ENCODE measurements around the gene LRRC9.
"Not testable (repeated sequence)": the region's sequence is repeated elsewhere in the genome, so short reads cannot be mapped to it uniquely, and the experiment has no call there.

Gene LRRC9

DNA sequence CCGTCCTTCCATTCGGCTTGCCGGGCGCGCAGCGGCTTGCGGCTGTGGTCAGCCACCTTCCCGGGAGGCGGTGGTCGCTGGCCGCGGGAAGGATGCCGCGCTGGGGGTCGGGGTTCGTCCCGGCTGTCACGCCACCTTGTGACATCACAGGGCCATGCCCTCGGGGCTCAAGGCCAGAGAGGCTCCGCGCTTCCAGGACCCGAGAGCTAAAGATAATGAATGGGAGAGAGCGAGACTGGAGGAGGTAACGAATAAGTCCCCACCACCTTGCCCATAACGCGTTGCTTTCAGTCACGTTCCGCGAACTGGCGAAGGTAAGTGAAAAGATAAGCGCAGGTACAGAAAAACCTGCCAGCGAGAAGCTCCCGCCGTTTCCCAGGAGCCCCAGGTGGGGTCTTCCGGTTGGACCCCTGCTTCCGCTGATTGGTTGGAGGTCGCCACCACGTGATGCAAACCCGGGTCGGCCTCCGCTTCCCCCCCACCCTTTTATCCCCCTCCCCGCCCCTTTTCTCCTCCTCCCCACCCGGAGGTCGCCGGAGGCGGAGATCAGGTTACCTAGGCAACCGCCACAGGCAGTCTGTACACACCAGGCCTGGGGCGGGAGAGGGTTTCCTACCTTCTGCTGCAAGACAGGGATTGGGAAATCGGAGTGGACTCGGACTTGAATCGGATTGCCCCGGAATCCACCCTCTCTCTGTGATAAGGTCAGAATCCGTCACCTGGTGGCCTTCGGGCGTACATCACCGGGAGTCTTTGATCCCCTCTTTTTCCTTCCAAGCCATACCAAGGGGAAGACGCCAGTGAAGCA is at the start of gene LRRC9:
TSS of gene LRRC9 (plus strand) at position 575 of the 808 bp plus-strand sequence.
- peak; percentile 100 for DNase-seq

DNA sequence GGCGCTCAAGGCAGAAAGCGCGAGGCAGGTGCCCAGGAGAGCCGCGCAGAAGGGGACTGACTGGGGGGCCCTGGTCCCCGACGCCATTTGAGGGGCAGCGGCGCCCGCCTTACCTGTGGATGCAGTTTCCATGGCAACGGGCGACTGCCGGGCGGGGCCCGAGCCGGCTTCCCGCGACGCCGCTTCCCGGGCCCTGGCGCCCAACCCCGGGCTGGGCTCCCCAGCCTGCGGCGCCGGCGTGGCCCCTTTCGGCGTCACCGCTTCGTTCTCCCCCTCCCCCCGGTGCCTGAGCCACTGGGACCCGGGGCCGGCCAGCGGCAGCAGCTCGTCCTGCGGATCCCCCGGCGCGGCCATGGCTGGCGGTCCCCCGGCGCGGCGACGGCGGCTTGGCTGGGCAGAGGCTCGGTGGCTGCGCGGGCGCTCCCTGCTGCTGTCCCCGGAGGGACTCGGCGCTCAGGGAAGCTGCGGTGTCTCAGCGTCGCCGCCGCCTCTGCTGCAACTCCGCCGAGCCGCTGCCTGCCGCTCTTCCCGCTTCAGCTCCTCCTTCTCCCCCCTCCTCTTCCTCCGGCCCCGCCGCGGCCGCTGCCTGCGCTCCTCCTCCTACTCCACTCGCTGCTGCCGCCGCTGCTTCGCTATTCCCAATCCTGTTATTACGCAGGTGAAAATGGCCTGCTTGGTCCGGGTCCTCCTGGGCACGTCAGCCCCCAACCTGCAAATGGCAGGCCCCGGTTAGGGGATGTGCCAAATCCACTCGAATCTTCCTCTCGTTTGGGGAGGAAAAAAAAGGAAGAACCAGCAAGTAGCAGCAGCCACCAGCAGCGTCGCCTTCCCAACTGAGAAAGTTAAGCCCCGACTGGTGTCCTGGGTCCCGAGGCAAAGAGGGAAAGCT is 49.4 kb upstream of the LRRC9 start, which contains the start of gene RTN1:
TSS of gene RTN1 (minus strand) at position 500 of the 889 bp plus-strand sequence. CDS start at position 354, 146 bp downstream.
- DNase-seq = peak; percentile 100

DNA sequence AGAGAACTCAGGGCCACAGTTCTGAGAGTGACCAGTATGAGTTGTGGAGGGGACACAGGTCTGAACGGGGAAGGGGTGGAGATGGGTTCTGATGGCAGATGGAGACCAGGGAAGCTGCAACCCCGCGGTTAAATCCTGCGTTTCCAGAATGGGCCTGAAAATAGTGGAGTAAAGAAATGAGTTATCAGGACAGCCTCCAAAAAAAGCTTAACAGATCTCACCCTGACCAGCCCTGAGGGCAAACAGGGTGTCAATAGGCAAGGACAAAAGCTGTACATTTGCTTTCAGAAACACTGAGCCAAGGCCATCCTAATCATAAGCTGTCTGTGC is 48.8 kb upstream of the LRRC9 start:
- no peak for DNase-seq

DNA sequence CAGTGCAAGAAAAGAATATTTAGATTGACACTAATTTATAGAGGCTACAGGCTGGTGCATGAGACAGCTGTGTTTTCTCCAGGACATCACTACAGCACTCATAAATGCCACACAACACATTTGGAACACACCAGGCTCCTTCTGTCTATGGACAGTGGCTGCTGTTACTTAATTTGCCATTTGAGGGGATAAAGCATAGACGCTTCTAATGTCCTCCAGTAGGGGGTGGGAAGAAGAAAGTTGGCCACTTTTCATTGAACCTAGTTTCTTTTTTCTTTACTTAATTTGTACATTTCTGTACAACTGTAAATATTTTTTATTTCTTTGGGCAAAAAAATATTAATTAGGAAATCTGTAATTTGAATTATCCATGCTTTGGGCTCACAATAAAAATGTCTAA is 37.0 kb upstream of the LRRC9 start:
- peak; percentile 89 for DNase-seq

GRCh38 chr14:59890676-59891075 is 29.3 kb upstream of the LRRC9 start:
- DNase-seq = no peak

DNA sequence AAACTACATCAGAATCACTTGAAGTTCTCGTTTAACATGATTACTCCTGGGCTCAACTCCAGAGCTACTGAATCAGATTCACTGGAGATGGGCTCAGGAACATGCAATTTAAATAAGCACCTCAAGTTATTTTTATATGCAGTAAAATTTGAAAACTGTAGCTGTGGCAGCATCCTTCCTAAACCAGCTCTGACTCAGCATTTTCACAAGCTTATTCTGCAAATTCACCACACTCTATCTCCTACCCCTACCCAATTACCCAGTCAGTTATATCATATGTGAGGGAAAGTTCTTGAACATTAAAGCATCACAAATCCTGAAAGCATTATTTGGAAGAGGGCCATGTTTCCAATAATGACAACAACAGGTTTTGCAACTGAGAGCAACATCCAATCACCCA is 24.2 kb upstream of the LRRC9 start:
- DNase-seq = no peak

DNA sequence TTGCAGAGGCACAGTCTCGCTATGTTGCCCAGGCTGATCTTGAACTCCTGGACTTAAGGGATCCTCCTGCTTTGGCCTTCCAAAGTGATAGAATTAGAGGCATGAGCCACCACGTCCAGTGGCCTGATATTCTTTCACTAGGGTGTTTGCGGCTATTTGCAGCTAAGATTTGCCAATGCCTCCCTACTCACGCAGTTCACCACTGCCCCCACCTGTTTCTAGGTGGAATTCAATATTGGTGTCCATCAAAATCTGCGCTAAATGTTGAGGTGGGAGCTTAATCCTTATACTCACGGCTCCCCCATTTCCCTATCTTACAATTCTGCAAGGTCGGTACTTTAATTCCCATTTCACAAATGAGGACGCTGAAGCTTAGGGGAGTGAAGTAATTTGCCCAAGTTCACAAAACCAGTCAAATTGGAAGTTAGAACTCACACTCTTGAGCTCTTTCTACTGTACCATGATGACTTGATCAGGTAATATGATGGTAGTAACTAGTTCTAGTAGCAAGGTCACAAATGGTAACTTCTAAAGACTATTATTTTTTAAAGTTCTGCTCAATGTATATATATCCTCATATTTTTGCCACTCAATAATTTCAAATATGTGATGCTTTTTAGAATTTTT is 22.1 kb upstream of the LRRC9 start:
- peak; percentile 99 for DNase-seq

DNA sequence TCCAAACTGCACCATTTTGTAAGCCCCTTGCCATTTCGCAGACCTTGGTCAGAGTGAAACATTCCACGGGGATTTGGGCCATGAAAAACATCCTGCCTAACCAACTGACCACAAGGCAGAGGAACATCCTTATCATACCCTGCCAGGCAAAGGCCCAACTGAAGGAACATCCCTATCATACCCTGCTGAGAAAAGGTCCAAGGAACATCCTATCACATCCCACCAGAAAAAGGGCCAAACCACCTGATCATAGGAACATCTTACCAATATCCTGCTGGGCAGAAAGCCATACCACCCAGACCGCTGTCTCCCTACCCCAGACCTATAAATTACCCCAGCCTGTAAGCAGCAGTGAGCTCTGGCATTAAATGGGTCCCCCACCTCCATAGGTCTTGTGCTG is 19.4 kb upstream of the LRRC9 start:
- DNase-seq = no peak

DNA sequence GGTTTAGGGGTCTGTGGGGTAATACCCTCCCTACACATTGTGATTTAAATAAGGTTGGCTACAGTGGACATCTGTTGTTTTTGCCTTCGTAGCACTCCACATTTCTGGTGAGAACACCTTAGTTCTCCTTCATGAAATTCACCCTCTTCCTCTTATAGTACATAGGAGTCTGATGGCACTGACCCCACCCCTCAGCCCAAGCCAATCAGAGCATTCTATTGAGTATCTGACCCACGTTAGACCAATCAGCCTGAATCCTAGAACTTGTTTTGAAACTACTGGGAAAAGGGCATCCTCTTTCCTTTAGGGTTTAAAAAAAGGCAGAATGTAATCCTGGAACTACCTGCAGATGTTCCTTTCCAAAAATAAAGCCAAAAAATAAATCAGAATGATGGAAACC is 15.8 kb upstream of the LRRC9 start:
- no peak for DNase-seq

- DNase-seq = no peak
Measured at GRCh38 chr14:59905188-59905587, 14.8 kb upstream of the LRRC9 start.

GRCh38 chr14:59912443-59912842 is 7.5 kb upstream of the LRRC9 start:
- DNase-seq = no peak

DNA sequence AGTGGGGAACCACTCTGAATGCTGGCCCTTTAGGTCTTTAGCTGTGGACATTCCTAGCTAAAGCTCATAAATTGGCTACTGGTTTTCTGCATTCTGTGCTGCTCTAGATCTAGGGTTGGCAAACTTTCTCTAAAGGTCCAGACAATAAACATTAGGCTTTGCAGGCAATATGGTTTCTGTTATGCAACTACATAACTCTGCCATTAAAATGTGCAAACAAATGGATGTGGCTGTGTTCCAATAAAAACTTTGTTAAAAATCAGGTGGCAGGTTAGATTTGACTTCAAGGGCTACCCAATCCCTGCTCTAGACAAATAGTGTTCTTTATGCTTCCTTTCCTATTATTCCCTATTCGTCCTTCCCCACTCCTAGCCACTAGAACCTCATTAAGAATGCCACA is 6.8 kb upstream of the LRRC9 start:
- DNase-seq = no peak

DNA sequence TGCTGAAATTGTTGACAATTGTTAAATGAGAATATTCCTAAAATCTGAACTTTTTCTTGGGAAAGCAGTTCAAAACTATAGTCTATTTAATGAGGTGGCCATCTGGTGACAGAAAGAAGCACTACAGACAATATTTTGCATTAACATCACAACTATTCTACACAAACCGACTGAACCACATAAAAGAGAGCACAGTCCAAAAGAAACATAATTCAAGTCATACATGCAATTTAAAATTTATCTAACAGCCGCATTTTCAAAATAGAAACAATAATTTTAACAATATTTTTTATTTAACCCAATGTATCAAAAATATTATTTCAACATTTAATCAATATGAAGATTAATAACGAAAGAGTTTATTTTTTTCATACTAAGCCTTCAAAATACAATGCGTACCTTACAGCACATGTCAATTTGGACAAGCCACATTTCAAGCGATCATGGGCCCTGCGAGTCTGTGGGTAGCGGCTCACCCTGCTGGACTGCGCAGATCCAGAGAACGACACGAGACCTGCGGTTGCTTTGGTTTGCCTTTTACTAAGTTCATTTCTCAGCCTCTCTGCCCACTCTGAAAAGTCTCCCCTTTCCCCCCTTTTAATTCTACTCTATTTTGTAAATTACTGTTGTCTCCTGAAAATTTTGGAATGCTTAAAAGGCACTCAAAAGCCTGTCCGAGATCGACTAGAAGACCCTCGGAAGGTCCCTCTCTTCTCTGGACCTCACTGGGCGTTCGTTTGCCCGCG is 947 bp upstream of the LRRC9 start:
- peak; percentile 93 for DNase-seq

GRCh38 chr14:59920378-59920683 is 387 bp downstream of the LRRC9 start:
- no peak for DNase-seq

- DNase-seq = no peak
Measured at GRCh38 chr14:59925797-59926196, 5.9 kb downstream of the LRRC9 start.

DNA sequence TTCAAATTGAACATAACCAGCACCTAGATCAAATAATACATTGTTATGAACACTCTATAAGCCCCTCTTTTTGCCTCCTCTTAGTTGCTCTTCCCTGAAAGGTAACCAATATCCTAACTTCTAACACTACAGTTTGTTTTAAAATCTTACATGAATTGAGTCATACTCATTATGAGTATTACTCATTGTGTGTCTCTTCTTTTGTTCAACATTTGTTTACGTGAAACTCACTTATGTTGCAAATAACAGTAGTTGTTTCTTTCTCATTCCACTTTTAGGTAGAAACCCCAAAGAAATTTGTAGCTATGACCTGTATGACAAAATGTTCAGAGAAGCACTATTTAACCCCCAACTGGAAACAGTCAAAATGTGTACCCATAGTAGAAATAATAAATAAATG is 6.6 kb downstream of the LRRC9 start:
- no peak for DNase-seq

DNA sequence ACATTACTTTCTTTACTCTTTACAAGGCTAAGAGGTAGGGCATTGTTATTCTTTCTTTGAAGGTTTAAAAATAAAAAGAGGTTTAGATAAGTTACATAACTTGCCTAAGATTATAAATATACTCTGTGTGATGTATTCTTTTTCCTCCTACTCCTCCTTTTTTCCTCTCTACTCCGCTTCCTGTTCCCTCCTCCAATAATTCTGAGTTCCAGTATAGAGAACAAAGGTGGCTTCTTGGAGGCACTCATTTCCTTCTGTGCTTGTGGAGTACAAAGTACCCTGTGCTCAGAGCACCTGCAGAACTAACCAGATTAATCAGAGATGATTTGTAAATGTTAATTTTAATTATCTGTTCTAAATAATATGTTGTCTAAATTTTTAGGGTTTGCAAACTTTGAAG is 11.3 kb downstream of the LRRC9 start:
- no peak for DNase-seq

DNA sequence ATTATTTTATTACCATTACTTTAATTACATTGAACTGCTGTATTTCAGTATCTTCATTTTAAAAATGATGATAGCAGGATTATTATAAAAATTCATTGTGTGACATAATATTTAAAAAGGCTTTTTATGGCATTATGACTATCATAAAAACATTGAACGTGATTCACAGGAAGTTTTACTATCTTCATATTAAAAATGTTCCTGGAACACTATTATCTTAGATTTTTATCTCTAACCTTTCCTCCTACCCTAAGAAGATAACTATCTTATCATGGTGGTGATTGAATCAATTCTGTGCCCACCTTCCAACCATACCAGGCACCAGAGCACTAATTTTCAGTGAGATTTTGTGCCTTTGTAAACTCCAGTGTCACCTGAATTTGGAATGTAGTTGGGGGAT is 16.2 kb downstream of the LRRC9 start:
- DNase-seq = no peak

DNA sequence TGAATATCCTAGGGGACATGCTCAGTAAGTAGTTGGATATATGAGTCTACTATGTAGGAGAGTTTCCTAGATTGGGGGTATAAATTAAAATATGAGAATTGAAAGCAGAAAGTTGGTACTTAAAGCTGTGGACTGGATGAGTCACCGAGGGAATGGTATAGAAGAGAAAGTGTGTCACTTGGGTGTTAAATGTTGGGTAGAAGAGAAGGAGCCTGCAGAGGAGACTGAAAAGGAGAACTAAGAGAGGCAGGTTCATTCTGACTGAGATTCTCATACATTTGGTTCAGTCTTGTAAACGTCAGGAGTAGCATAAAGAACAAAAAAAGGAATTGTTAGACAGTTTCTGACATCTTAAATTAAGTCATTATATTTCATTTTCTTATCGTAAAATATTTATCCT is 19.9 kb downstream of the LRRC9 start:
- no peak for DNase-seq

DNA sequence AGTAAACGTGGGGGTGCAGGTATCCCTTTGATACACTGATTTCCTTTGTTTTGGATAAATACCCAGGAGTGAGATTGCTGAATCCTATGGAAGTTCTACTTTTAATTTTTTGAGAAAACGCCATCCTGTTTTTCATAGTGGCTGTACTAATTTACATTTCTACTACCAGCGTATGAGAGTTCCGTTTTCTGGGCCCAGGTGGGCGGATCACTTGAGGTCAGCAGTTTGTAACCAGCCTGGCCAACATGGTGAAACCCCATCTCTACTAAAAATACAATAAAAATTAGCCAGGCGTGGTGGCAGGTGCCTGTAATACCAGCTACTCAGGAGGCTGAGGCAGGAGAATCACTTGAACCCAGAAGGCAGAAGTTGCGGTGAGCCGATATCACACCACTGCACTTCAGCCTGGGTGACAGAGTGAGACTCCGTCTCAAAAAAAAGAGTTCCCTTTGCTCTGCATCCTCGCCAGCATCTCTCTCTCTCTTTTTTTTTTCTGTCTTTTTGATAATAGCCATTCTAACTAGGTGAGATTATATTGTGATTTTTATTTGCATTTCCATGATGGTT is 22.4 kb downstream of the LRRC9 start:
- DNase-seq = not testable (repeated sequence)

GRCh38 chr14:59944909-59945308 is 25.0 kb downstream of the LRRC9 start:
- DNase-seq = no peak

GRCh38 chr14:59952141-59952540 is 32.2 kb downstream of the LRRC9 start:
- DNase-seq = not testable (repeated sequence)

- not testable (repeated sequence) for DNase-seq
Measured at GRCh38 chr14:59957890-59958289, 37.9 kb downstream of the LRRC9 start.

All from NCI-H82 (cell line).